GM12873 (cell line): ENCODE results near the gene VEGFD.

Experiments used
- TF ChIP-seq, protein P1 (sequence below): IDR thresholded peaks from 2 replicates; pipeline ENCODE4 v1.5.1; 2012; ENCODE audit warnings: low read depth, mild to moderate bottlenecking, moderate library complexity, low read length, control low read depth; ENCODE audit not compliant: insufficient read depth; ENCODE audit errors: missing control alignments

The VEGFD gene

DNA sequence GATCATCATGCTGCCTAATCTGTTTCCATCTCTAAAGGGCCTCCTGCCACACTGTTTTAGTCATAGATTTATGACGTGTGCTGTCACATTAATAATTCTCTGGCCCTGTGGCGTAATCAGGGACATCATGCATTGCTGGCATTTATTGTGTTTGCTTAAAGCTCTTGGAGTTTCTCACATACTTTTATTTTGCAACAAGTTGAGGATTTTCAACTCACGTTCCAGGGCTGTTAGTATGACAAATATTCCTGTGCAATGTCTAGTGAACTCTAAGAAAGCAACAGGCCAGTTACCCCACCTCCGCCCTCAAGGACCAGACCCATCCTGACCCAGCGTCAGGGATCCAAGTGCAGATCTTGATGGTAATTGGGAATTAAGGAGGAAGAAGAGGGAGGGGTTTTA, 41.1 kb downstream of the VEGFD start:
- TF ChIP-seq, protein P1, sequence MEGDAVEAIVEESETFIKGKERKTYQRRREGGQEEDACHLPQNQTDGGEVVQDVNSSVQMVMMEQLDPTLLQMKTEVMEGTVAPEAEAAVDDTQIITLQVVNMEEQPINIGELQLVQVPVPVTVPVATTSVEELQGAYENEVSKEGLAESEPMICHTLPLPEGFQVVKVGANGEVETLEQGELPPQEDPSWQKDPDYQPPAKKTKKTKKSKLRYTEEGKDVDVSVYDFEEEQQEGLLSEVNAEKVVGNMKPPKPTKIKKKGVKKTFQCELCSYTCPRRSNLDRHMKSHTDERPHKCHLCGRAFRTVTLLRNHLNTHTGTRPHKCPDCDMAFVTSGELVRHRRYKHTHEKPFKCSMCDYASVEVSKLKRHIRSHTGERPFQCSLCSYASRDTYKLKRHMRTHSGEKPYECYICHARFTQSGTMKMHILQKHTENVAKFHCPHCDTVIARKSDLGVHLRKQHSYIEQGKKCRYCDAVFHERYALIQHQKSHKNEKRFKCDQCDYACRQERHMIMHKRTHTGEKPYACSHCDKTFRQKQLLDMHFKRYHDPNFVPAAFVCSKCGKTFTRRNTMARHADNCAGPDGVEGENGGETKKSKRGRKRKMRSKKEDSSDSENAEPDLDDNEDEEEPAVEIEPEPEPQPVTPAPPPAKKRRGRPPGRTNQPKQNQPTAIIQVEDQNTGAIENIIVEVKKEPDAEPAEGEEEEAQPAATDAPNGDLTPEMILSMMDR = no peak

DNA sequence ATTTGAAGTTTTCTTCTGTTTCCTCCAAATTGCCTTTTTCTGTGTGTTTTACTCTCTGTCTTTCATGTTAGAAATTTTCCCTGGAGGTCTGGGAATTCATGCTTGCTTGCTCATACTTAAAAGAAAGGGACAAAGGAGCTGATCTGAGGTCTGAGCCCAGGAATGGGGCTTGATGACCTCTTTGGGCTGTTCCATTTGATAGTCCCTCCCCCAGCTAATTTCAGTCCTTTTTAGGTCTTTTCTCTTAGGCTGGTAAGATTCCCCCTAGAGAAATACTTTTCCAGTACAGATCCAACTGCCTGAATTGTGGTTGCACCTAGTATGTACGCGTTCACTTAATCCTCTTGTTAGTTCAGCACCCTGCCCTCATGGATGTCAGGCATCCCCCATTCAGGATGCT, 43.3 kb downstream of the VEGFD start:
- TF ChIP-seq, protein P1 = no peak

DNA sequence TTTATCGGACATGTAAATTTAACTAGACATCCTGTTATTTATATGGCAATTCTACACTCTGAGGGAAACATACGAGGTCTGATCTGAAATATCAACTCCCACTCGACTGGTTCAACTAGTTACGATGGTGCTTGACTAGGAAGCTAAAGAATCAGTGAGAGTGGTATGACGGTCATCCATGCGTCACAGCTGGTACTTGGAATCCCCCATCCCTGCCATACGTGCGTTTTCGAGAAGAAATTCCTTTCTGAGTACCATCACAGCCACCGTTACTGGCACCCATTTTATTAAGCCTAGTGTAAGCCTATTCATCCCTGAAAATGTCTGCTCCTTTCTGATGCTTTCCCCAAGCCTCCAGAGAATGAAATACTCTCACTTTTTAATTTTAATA, 48.2 kb downstream of the VEGFD start:
- TF ChIP-seq, protein P1 = no peak

DNA sequence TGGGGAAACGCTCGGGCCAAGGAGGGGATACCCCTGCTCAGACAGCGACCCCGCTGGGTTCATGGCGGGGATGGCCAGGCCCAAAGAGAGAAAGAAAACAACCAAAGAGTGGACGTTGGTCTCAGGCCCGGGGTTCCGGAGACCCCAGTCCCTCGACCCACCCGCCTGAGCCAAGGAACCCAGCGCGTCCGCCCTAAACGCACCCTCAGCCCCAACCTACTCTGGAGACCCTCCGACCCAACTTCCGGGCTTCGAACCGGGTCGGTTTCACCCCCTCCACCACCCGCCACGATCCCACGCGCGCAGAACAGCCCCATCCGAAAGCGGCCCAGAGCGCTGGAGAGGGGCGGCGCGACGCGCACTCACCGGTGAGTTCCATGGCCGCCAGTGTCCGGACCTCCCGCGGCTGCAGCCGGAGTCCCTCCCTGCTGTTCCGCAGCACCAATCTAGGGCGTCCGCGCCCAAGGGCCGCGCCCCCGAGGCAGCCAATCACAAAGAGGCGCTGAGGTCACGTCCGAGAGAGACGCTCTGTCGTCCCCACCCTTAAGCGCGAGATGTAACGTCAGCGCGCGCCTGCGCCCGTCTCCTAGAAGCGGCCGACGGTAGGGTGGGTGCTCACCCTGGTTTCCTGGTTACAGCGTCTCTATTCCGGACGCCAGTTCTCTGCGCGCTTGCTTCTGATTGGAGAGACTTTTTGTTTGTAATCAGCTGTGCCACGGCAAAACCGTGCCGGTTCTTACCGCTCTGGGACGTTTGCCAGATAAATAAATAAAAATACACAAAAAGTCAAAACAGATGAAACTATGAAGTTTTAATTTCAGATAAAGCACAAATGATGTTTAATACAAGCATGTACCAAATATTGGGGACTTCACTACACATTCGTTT, 48.8 kb downstream of the VEGFD start, which contains the start of gene PIGA:
Gene PIGA, minus strand, starts transcription at position 389 of the 888 bp plus-strand sequence. CDS start 3,593 bp downstream, outside the sequence.
- TF ChIP-seq, protein P1 = no peak

DNA sequence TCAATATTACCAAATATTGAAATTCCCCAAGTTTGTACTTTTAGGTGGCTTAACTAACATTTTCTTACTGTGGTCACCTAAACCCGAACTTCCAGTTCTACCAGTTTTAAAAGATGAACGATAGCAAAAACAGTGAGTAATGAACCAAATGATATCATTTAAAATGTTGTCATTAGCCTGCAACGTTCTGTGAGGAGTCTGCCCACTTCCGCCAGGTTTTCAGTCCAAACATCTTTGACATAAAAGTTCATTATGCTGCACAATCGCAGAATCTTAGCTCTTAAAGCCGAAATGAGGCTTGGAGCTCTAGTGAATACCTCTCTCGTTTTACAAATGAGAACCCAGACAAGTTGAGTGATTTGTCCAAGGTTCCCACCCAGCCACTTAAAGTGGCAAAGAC, 49.7 kb downstream of the VEGFD start:
- TF ChIP-seq, protein P1 = no peak

DNA sequence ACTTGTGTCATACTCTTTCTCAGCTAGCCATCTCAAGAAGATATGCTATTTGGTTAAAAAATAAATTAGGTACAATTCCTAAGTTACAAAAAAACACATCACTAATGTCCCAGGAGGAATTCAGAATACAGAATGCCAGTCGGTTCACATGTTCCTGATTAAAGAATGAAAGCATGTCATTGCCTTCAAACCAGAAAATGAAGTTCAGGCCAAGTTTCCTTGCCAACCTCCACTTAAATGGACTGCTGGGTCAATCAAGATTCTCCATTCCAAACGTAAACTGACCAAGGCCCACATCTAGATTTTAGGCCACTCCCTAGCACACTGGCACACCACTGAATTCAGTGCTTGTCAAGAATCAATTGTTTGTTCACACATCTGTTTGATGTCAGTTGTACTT, 55.4 kb downstream of the VEGFD start:
- TF ChIP-seq, protein P1 = no peak

DNA sequence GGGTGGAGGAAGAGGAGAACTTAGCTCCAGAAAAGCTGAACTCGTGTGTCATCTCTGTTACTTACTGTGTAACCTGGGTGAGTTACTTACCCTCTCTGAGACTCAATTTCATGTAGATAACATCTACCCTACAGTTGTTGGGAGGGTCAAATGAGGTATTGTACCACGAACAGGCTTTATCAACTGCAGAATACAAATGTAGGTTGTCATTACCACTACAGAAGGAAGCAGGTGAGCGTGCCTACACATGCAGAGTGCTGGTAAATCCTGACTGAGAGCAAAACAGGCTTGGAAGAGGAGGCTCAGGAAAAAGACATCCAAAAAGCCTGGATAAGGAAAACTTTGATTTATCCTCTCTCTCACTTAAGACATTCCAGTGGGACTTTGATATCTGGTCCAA, 56.1 kb downstream of the VEGFD start:
- TF ChIP-seq, protein P1 = no peak
